Suprapubic skin (tissue), 4 donors: ENCODE data around the gene ZFHX2. TPM values are rescaled to one million over a fixed set of nuclear protein-coding genes. Genes with fewer than 3 reads are reported as not detected.

Experiments
- DNase-seq, 2 donors: peaks; one replicate each; pipeline ENCODE4 v3.0.0-alpha.2; 2019; ENCODE audit warnings: low spot score in 2 of 2
- H3K27ac ChIP-seq: fragments of 200-600 bp; sonication (generic); one replicate; pipeline ENCODE4 v1.5.1; 2019
- H3K27me3 ChIP-seq: fragments of 200-600 bp; sonication (generic); one replicate; pipeline ENCODE4 v1.5.1; 2019
- H3K36me3 ChIP-seq: fragments of 200-600 bp; sonication (generic); one replicate; pipeline ENCODE4 v1.5.1; 2019
- H3K4me1 ChIP-seq: fragments of 200-600 bp; sonication (generic); one replicate; pipeline ENCODE4 v1.5.1; 2019
- H3K4me3 ChIP-seq: fragments of 200-600 bp; sonication (generic); one replicate; pipeline ENCODE4 v1.5.1; 2019; ENCODE audit warnings: mild to moderate bottlenecking
- H3K9me3 ChIP-seq: fragments of 200-600 bp; sonication (generic); one replicate; pipeline ENCODE4 v1.5.1; 2019
- EP300 ChIP-seq: sonication (generic); formaldehyde crosslinking; IDR thresholded peaks from one replicate; pipeline ENCODE4 v1.6.1; 2017; ENCODE audit warnings: antibody characterized with exemption
- POLR2A ChIP-seq, 2 donors: fragments of 450-650 bp; IDR thresholded peaks; one replicate each; pipeline ENCODE4 v1.6.1; 2017; ENCODE audit warnings: antibody characterized with exemption in 2 of 2, mild to moderate bottlenecking in 2 of 2, moderate library complexity in 2 of 2
- POLR2AphosphoS5 ChIP-seq, 3 donors: sonication (generic); formaldehyde crosslinking; IDR thresholded peaks; one replicate each; pipeline ENCODE4 v1.6.1; 2017; ENCODE audit warnings: antibody characterized with exemption in 3 of 3
- WGBS: methylation state at CpG from one replicate; pipeline ENCODE4 v1.1.5; 2018; 5-methylcytosine and 5-hydroxymethylcytosine counted together
- total RNA-seq, 4 donors: library from RNA; depleted of rRNA; stranded (reverse); fragments of >200 nt; gene quantifications; one replicate each; pipeline ENCODE4 v1.1.0, GENCODE V29; 2016
- TF ChIP-seq, protein P1 (sequence below), 2 donors: fragments of 200-600 bp in 1 of 2; fragments of 450-650 bp in 1 of 2; sonication (generic) in 1 of 2; IDR thresholded peaks; one replicate each; pipeline ENCODE4 v1.5.1; 2016 to 2019; ENCODE audit warnings: antibody characterized with exemption in 2 of 2, mild to moderate bottlenecking in 1 of 2, moderate library complexity in 1 of 2

ZFHX2 gene
- total RNA-seq, 4 donors from 2014 or later: 0.16 to 1.4 (median 0.56) TPM

DNA sequence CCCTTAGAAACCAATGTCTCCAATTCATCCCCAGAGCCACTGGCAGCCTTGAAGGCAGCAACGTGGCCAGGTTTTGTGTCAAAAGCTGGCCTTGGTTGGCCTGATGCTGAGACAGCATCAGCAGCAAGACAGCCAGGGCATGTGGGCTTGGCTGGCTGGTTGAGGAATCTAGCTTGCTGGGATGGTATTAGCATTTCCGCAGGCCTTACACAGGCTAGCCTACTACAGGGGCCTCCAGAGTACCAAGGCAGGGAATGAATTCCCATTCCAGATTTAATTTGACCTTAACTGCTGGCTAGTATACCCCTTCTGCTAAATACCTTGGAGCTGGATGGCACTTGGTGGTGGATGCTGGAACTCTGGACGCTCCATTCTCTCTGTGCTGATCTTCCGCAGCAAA is 66.2 kb downstream of the ZFHX2 start:
- no peaks in the 10 kb centered on the region for H3K4me1 ChIP-seq
- no peak overlapping the region for H3K4me3 ChIP-seq
- peaks cover 19% of the 10 kb centered on the region for H3K36me3 ChIP-seq
- WGBS: 88% methylated on average over 4 of the region's 4 CpGs
- no peak for DNase-seq
- H3K27ac ChIP-seq: no peak overlapping the region
- H3K9me3 ChIP-seq: no peaks in the 10 kb centered on the region
- no peaks in the 10 kb centered on the region for H3K27me3 ChIP-seq
- TF ChIP-seq, protein P1, sequence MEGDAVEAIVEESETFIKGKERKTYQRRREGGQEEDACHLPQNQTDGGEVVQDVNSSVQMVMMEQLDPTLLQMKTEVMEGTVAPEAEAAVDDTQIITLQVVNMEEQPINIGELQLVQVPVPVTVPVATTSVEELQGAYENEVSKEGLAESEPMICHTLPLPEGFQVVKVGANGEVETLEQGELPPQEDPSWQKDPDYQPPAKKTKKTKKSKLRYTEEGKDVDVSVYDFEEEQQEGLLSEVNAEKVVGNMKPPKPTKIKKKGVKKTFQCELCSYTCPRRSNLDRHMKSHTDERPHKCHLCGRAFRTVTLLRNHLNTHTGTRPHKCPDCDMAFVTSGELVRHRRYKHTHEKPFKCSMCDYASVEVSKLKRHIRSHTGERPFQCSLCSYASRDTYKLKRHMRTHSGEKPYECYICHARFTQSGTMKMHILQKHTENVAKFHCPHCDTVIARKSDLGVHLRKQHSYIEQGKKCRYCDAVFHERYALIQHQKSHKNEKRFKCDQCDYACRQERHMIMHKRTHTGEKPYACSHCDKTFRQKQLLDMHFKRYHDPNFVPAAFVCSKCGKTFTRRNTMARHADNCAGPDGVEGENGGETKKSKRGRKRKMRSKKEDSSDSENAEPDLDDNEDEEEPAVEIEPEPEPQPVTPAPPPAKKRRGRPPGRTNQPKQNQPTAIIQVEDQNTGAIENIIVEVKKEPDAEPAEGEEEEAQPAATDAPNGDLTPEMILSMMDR (IDR thresholded peaks at IDR 0.05): no peak
- TF ChIP-seq POLR2AphosphoS5 (IDR thresholded peaks at IDR 0.05) (no peak), POLR2A (IDR thresholded peaks at IDR 0.05) (no peak), EP300 (no peak)

DNA sequence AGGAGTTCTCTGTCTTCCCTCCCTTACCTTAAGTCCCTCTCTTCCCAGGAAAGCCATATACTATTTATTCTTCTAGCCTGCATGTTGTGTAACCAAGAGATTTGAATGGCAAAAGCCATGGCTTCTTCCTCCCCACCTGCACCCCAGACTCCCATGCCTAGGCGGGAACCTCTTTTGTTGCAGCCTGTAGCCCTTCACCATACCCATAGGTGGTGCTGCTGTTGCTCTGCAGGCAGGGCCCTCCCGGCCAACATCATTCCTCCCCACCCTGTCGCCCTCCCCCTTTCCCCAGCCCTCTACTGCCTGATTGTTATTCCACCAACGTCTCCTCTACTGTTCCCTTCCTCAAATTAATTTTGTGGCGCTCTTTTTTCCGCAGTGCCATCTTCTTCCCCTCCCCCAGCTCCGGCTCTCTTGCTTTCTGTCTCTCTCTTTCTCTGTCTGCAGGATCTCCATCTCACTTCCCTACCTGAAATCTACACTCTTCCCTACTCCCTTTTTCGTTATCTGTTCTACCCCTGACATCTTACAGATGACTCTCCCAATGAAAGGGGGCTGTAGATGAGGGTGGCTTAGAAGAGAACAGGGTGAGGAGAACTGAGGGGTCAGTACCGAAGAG is 68.2 kb downstream of the ZFHX2 start:
- no peaks in the 10 kb centered on the region for H3K27me3 ChIP-seq
- peaks cover 28% of the 10 kb centered on the region for H3K36me3 ChIP-seq
- no peaks in the 10 kb centered on the region for H3K9me3 ChIP-seq
- WGBS: 57% methylated on average over 9 of the region's 9 CpGs
- H3K4me3 ChIP-seq: no peak overlapping the region
- no peak for DNase-seq
- H3K4me1 ChIP-seq: no peaks in the 10 kb centered on the region
- H3K27ac ChIP-seq: no peak overlapping the region
- TF ChIP-seq, protein P1 (IDR thresholded peaks at IDR 0.05): peak in 1 of 2 donors; percentile 18
- TF ChIP-seq POLR2AphosphoS5 (IDR thresholded peaks at IDR 0.05): no peak

DNA sequence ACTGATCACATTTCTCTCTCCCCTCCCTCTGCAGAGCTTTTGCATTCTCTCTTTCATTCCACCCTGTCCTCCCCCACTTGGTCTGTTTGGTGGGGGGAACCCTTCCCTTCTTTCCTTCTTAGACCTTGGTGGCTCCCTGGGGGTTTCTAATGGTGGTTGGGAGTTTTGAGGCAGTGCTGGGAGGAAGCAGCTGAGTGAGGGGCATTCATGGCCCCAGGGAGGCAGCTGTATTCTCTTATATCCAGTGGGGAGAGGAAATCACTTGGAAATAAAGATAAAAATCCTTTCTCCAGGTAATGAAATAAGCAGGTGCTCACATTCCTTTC is 68.8 kb downstream of the ZFHX2 start:
- no peaks in the 10 kb centered on the region for H3K9me3 ChIP-seq
- DNase-seq: no peak
- H3K36me3 ChIP-seq: peaks cover 32% of the 10 kb centered on the region
- no peaks in the 10 kb centered on the region for H3K4me1 ChIP-seq
- no peak overlapping the region for H3K27ac ChIP-seq
- H3K4me3 ChIP-seq: no peak overlapping the region
- H3K27me3 ChIP-seq: no peaks in the 10 kb centered on the region
- TF ChIP-seq EP300 (no peak), POLR2AphosphoS5 (IDR thresholded peaks at IDR 0.05) (no peak), POLR2A (IDR thresholded peaks at IDR 0.05) (no peak)
- TF ChIP-seq, protein P1 (IDR thresholded peaks at IDR 0.05): no peak

DNA sequence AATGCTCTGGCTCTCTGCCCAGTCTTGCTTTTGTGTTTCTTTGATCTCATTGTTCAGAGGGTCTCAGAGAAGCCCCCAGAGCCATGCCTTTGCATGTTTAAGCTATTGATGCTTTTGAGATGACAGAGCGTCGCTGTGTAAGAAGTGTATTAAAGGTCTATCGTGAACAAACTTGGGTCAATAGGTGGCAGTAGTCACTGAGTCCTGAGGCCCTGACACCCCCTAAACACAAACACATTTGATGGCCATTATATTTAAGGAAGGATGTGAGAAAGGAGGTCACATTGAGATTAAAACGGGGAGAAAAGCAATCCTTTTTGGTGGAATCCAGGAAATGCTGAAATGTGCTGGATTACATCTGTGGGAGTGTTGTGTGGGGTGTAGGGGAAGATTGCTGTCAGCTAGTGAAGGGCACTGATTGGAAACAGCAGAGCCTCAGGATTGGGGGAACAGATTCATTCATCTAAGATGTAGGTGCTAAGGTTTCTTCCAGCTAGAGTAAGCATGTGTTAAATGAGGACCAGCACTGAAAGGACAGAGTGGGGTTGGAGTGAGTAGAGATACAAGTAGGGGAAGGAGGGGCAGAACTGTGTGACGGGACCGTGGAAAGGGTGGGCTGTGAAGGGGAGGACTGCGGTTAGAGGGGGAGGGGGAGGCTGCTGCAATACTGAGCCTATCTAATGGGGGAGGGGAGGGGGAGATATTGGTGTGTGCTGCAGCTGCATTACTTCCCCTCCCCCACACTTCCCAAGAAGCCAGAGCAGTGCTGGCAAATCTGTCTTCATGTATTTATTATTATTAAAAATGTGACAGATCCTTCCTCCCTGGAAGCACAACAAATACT is 69.4 kb downstream of the ZFHX2 start:
- H3K27me3 ChIP-seq: no peaks in the 10 kb centered on the region
- no peaks in the 10 kb centered on the region for H3K9me3 ChIP-seq
- TF ChIP-seq POLR2AphosphoS5 (IDR thresholded peaks at IDR 0.05) (no peak), EP300 (no peak), POLR2A (IDR thresholded peaks at IDR 0.05) (no peak)
- TF ChIP-seq, protein P1 (IDR thresholded peaks at IDR 0.05): no peak
- H3K27ac ChIP-seq: no peak overlapping the region
- WGBS: 69% methylated on average over 7 of the region's 7 CpGs
- peaks cover 38% of the 10 kb centered on the region for H3K36me3 ChIP-seq
- DNase-seq: no peak
- H3K4me3 ChIP-seq: no peak overlapping the region
- H3K4me1 ChIP-seq: no peaks in the 10 kb centered on the region

DNA sequence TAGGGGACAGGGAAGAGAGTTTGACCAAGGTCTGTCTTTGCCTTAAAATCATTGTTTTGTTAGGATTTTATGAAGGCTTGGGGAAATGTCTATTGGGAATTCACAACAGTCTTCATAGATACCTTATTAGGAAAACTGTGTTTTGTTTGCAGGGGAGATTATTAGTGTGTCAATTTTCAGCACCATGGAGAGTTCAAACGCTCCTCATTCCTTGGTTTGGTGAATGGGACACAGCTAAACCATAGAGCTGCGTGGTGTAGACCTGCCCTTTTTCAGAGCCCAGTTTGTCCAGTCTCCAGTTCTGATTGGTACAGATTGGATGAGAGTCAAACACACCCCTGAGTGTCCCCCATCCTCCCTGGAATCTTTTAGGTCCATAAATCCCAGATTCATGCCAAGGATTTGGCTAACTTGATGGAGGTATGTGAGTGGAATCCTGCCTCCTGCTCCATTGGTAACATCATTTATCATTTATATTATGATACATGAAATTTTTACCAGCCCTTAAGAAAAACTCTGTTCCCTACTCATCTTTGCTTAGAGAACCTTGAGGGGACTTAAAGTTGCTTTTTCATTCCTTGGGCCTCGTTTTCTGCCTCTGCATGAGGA is 70.1 kb downstream of the ZFHX2 start:
- H3K27me3 ChIP-seq: no peaks in the 10 kb centered on the region
- no peaks in the 10 kb centered on the region for H3K9me3 ChIP-seq
- H3K36me3 ChIP-seq: peaks cover 44% of the 10 kb centered on the region
- WGBS: 54% methylated on average over 3 of the region's 3 CpGs
- TF ChIP-seq, protein P1 (IDR thresholded peaks at IDR 0.05): no peak
- TF ChIP-seq EP300 (no peak), POLR2A (IDR thresholded peaks at IDR 0.05) (no peak), POLR2AphosphoS5 (IDR thresholded peaks at IDR 0.05) (no peak)
- H3K4me3 ChIP-seq: no peak overlapping the region
- DNase-seq: no peak
- no peak overlapping the region for H3K27ac ChIP-seq
- no peaks in the 10 kb centered on the region for H3K4me1 ChIP-seq
